ENCODE measurements around the gene AP3M1.

AP3M1 gene

GRCh38 chr10:74086317-74086716, 64.3 kb downstream of the AP3M1 start:
- no peaks in the 10 kb centered on the region for H4K20me1 ChIP-seq (ENCODE audit: control insufficient read depth, insufficient read depth, low read depth, low read length)
- TF ChIP-seq EZH2phosphoT487 (IDR thresholded peaks at IDR 0.05; ENCODE audit: borderline replicate concordance, low read length), result no peak
- TF ChIP-seq CTCF (IDR thresholded peaks at IDR 0.05; ENCODE audit: low read depth, low read length, poor library complexity, severe bottlenecking), result no peak
- no peaks in the 10 kb centered on the region for H3K9me3 ChIP-seq (ENCODE audit: control insufficient read depth, insufficient read depth, low read length)
- no peaks in the 10 kb centered on the region for H3K27me3 ChIP-seq (ENCODE audit: control insufficient read depth, low read length)
- H3K79me2 ChIP-seq (ENCODE audit: control insufficient read depth, low read length), result no peaks in the 10 kb centered on the region
- no peak overlapping the region for H3K4me2 ChIP-seq (ENCODE audit: low read length)
- peaks cover 46% of the 10 kb centered on the region for H3K36me3 ChIP-seq (ENCODE audit: control insufficient read depth, low read length)
- no peak overlapping the region for H3K27ac ChIP-seq (ENCODE audit: low read depth, low read length)
- H3K4me1 ChIP-seq (ENCODE audit: control insufficient read depth, low read length), result peaks cover 2% of the 10 kb centered on the region
- H3K9me2 ChIP-seq (replicated peaks; ENCODE audit: control insufficient read depth, low read length), result no peaks in the 10 kb centered on the region
- H3F3A ChIP-seq (ENCODE audit: control insufficient read depth, insufficient read depth), result peaks cover 8% of the 10 kb centered on the region; the same call in 1 of the 2 replicates
- no peak overlapping the region for H3K4me3 ChIP-seq (ENCODE audit: low read length)

- peaks cover 10% of the 10 kb centered on the region; the same call in 1 of the 2 replicates for H3F3A ChIP-seq (ENCODE audit: control insufficient read depth, insufficient read depth)
- no peak overlapping the region for H3K4me2 ChIP-seq (ENCODE audit: low read length)
- no peaks in the 10 kb centered on the region for H3K79me2 ChIP-seq (ENCODE audit: control insufficient read depth, low read length)
Measured at GRCh38 chr10:74084955-74085354, 65.7 kb downstream of the AP3M1 start.

GRCh38 chr10:74083304-74083703, 67.3 kb downstream of the AP3M1 start:
- Histone ChIP-seq H3K4me2 (ENCODE audit: low read length) (no peak overlapping the region), H3K27ac (ENCODE audit: low read depth, low read length) (no peak overlapping the region), H3K4me1 (ENCODE audit: control insufficient read depth, low read length) (peaks cover 32% of the 10 kb centered on the region), H4K20me1 (ENCODE audit: control insufficient read depth, insufficient read depth, low read depth, low read length) (no peaks in the 10 kb centered on the region), H3K4me3 (ENCODE audit: low read length) (no peak overlapping the region), H3K27me3 (ENCODE audit: control insufficient read depth, low read length) (no peaks in the 10 kb centered on the region), H3K9me3 (ENCODE audit: control insufficient read depth, insufficient read depth, low read length) (no peaks in the 10 kb centered on the region), H3K36me3 (ENCODE audit: control insufficient read depth, low read length) (peaks cover 26% of the 10 kb centered on the region), H3F3A (ENCODE audit: control insufficient read depth, insufficient read depth) (peaks cover 17% of the 10 kb centered on the region), H3K79me2 (ENCODE audit: control insufficient read depth, low read length) (peaks cover 3% of the 10 kb centered on the region; the same call in 1 of the 2 replicates), H3K9me2 (replicated peaks; ENCODE audit: control insufficient read depth, low read length) (no peaks in the 10 kb centered on the region)
- no peak for TF ChIP-seq CTCF (IDR thresholded peaks at IDR 0.05; ENCODE audit: low read depth, low read length, poor library complexity, severe bottlenecking)
- TF ChIP-seq EZH2phosphoT487 (IDR thresholded peaks at IDR 0.05; ENCODE audit: borderline replicate concordance, low read length), result no peak

More at GRCh38 chr10:74084955-74085354, 65.7 kb downstream of the AP3M1 start:
- peaks cover 36% of the 10 kb centered on the region for H3K36me3 ChIP-seq (ENCODE audit: control insufficient read depth, low read length)
- H3K27ac ChIP-seq (ENCODE audit: low read depth, low read length), result no peak overlapping the region
- H3K9me3 ChIP-seq (ENCODE audit: control insufficient read depth, insufficient read depth, low read length), result no peaks in the 10 kb centered on the region
- H3K27me3 ChIP-seq (ENCODE audit: control insufficient read depth, low read length), result no peaks in the 10 kb centered on the region
- H3K9me2 ChIP-seq (replicated peaks; ENCODE audit: control insufficient read depth, low read length), result no peaks in the 10 kb centered on the region
- peaks cover 16% of the 10 kb centered on the region for H3K4me1 ChIP-seq (ENCODE audit: control insufficient read depth, low read length)
- H3K4me3 ChIP-seq (ENCODE audit: low read length), result no peak overlapping the region
- H4K20me1 ChIP-seq (ENCODE audit: control insufficient read depth, insufficient read depth, low read depth, low read length), result no peaks in the 10 kb centered on the region
- TF ChIP-seq EZH2phosphoT487 (IDR thresholded peaks at IDR 0.05; ENCODE audit: borderline replicate concordance, low read length), result no peak
- TF ChIP-seq CTCF (IDR thresholded peaks at IDR 0.05; ENCODE audit: low read depth, low read length, poor library complexity, severe bottlenecking), result no peak
